Liver (tissue), 9 donors: Measurements from ENCODE around the gene UBE3D. TPM values are rescaled to one million over a fixed set of nuclear protein-coding genes. Genes with fewer than 3 reads are reported as not detected.

ENCODE experiments used
- DNase-seq: peaks from one replicate; pipeline ENCODE4 v3.0.0-alpha.2; 2017; ENCODE audit warnings: low spot score
- H3K27ac ChIP-seq, 2 donors: one replicate each; pipeline ENCODE4 v1.7.0; 2013; ENCODE audit warnings: inconsistent platforms in 2 of 2, low read length in 2 of 2, control low read depth in 1 of 2, low read depth in 1 of 2, mild to moderate bottlenecking in 1 of 2
- H3K27me3 ChIP-seq, 4 donors: one replicate each; pipeline versions ENCODE4 v1.6.1 to v1.7.0; 2013; ENCODE audit warnings: low read length in 3 of 4, inconsistent platforms in 1 of 4, mild to moderate bottlenecking in 1 of 4, moderate library complexity in 1 of 4; ENCODE audit not compliant: control insufficient read depth in 4 of 4, insufficient read depth in 4 of 4
- H3K36me3 ChIP-seq, 4 donors: one replicate each; pipeline versions ENCODE4 v1.6.1 to v1.7.0; 2013; ENCODE audit warnings: low read length in 3 of 4, mild to moderate bottlenecking in 3 of 4, low read depth in 1 of 4, moderate library complexity in 1 of 4; ENCODE audit not compliant: control insufficient read depth in 4 of 4, insufficient read depth in 3 of 4
- H3K4me1 ChIP-seq, 4 donors: one replicate each; pipeline versions ENCODE4 v1.6.1 to v1.7.0; 2013; ENCODE audit warnings: low read length in 3 of 4, mild to moderate bottlenecking in 3 of 4, moderate library complexity in 1 of 4; ENCODE audit not compliant: control insufficient read depth in 4 of 4, insufficient read depth in 4 of 4
- H3K4me3 ChIP-seq, 3 donors: one replicate each; pipeline versions ENCODE4 v1.6.1 to v1.7.0; 2013; ENCODE audit warnings: low read length in 3 of 3, control low read depth in 1 of 3, low read depth in 1 of 3, mild to moderate bottlenecking in 1 of 3
- H3K9ac ChIP-seq, 2 donors: one replicate each; pipeline ENCODE4 v1.7.0; 2013; ENCODE audit warnings: low read length in 2 of 2, mild to moderate bottlenecking in 2 of 2, moderate library complexity in 2 of 2, control low read depth in 1 of 2, low read depth in 1 of 2
- H3K9me3 ChIP-seq, 4 donors: one replicate each; pipeline versions ENCODE4 v1.6.1 to v1.7.0; 2013; ENCODE audit warnings: low read length in 3 of 4; ENCODE audit not compliant: control insufficient read depth in 4 of 4
- EGR1 ChIP-seq, 2 donors: IDR thresholded peaks; 2 replicates each; pipeline ENCODE4 v1.6.1; 2016 to 2018; ENCODE audit warnings: antibody characterized with exemption in 2 of 2, low read depth in 2 of 2
- FOXA2 ChIP-seq: IDR thresholded peaks from 2 replicates; pipeline ENCODE4 v1.6.1; 2016; ENCODE audit warnings: antibody characterized with exemption
- HNF4G ChIP-seq: IDR thresholded peaks from 2 replicates; pipeline ENCODE4 v1.6.1; 2016; ENCODE audit warnings: antibody characterized with exemption
- NR2F2 ChIP-seq: IDR thresholded peaks from 2 replicates; pipeline ENCODE4 v1.6.1; 2016; ENCODE audit warnings: antibody characterized with exemption
- RAD21 ChIP-seq, 2 donors: IDR thresholded peaks; 2 replicates each; pipeline ENCODE4 v1.6.1; 2016; ENCODE audit warnings: antibody characterized with exemption in 2 of 2, mild to moderate bottlenecking in 2 of 2
- RXRA ChIP-seq, 2 donors: IDR thresholded peaks; 2 replicates each; pipeline ENCODE4 v1.6.1; 2017 to 2018; ENCODE audit warnings: antibody characterized with exemption in 2 of 2, mild to moderate bottlenecking in 1 of 2
- SP1 ChIP-seq: IDR thresholded peaks from 2 replicates; pipeline ENCODE4 v1.6.1; 2018; ENCODE audit warnings: antibody characterized with exemption, mild to moderate bottlenecking
- TAF1 ChIP-seq: conservative IDR thresholded peaks from 2 replicates; pipeline ENCODE4 v1.6.1; 2016; ENCODE audit warnings: antibody characterized with exemption, mild to moderate bottlenecking
- YY1 ChIP-seq: IDR thresholded peaks from 2 replicates; pipeline ENCODE4 v1.6.1; 2016; ENCODE audit warnings: antibody characterized with exemption, mild to moderate bottlenecking
- WGBS: extraction: QIAGEN DNeasy Blood & Tissue Kit; methylation state at CpG from one replicate; pipeline ENCODE4 v1.1.7; 2013; 5-methylcytosine and 5-hydroxymethylcytosine counted together
- polyA plus RNA-seq, 2 donors: library from polyadenylated mRNA; stranded (reverse) in 1 of 2; unstranded in 1 of 2; fragments of 200-250 nt in 1 of 2; fragments of >200 nt in 1 of 2; fragmentation: Nextera tagmentation in 1 of 2; extraction: Ambion mirVana in 1 of 2; gene quantifications; one replicate each; pipeline versions ENCODE4 v1.2.1 to v1.2.3, GENCODE V29; 2013 to 2015
- total RNA-seq, 2 donors: library from RNA; depleted of rRNA; stranded (reverse); fragments of >200 nt; gene quantifications; one replicate each; pipeline ENCODE4 v1.2.3, GENCODE V29; 2014
- TF ChIP-seq, protein P1 (sequence below): fragments of 150-350 bp; IDR thresholded peaks from 2 replicates; pipeline ENCODE4 v1.5.1; 2017; ENCODE audit warnings: improper control_type of control experiment, low read depth, low read length; ENCODE audit not compliant: missing input control
- TF ChIP-seq, protein P2 (sequence below): IDR thresholded peaks from 2 replicates; pipeline ENCODE4 v1.6.1; 2016; ENCODE audit warnings: antibody characterized with exemption
- donor health status: healthy.
- donor health status: healthy.
- donor health status: healthy.
- donor health status: healthy.
- donor health status: healthy.

UBE3D gene
- total and polyA plus RNA-seq, 4 donors = 0.78 to 6.4 (median 1.9) TPM

DNA sequence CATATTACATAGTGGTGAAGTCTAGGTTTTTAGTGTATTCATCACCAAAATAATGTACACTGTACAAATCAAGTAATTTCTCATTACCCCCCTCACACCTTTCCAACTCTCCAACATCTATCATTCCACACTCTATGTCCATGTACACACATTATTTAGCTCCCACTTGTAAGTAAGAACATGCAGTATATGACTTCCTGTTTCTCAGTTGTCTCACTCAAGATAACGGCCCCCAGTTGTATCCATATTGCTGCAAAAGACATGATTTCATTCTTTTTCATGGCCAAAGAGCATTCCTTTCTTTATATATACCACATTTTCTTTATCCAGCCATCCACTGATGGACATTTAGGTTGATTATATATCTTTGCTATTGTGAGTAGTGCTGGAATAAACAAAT, 86.0 kb downstream of the UBE3D start:
- no peaks in the 10 kb centered on the region for H3K4me1 ChIP-seq
- no peak overlapping the region for H3K4me3 ChIP-seq
- no peak for DNase-seq
- H3K27me3 ChIP-seq = no peaks in the 10 kb centered on the region
- H3K9ac ChIP-seq = no peak overlapping the region
- H3K27ac ChIP-seq = no peak overlapping the region
- no peaks in the 10 kb centered on the region for H3K9me3 ChIP-seq
- WGBS = 88% methylated on average over 1 of the region's 1 CpG
- no peaks in the 10 kb centered on the region for H3K36me3 ChIP-seq
- TF ChIP-seq EGR1 (IDR thresholded peaks at IDR 0.05; ENCODE audit: low read depth in 2 of 2) (no peak), HNF4G (no peak), NR2F2 (no peak)

DNA sequence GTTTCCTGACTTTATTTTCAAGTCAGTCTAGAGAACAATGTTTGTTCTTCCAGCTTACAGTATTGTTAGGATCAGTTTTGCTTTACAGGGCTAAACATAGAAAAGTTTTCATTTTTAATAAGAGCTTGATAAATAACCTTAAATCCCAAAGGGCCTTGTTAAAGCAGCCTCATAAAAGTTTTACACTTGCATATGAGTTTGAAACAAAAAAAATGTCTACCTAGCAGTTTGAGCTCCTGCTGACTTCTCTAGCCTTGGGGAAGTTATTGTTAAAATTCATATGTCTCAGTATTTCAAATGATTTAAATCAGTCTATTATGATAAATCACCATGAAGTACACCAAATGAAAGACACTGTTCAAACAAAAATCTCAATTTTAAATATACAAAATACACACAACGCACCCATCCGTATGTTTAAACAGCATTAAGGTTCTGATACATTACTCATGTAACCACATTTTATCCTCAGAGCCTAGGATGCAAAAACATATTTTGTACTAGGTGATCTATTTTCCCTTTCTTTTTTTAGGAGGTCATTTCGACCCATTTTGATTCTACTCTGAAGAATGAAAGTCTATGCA, 87.2 kb downstream of the UBE3D start:
- Histone ChIP-seq H3K4me3 (no peak overlapping the region), H3K27me3 (no peaks in the 10 kb centered on the region), H3K9ac (no peak overlapping the region), H3K4me1 (no peaks in the 10 kb centered on the region), H3K9me3 (no peaks in the 10 kb centered on the region), H3K27ac (no peak overlapping the region), H3K36me3 (no peaks in the 10 kb centered on the region)
- TF ChIP-seq EGR1 (IDR thresholded peaks at IDR 0.05; ENCODE audit: low read depth in 2 of 2) (no peak), FOXA2 (no peak), YY1 (no peak), TAF1 (no peak), RAD21 (IDR thresholded peaks at IDR 0.05) (no peak), SP1 (no peak), RXRA (IDR thresholded peaks at IDR 0.05) (no peak), HNF4G (no peak)
- TF ChIP-seq, protein P1, sequence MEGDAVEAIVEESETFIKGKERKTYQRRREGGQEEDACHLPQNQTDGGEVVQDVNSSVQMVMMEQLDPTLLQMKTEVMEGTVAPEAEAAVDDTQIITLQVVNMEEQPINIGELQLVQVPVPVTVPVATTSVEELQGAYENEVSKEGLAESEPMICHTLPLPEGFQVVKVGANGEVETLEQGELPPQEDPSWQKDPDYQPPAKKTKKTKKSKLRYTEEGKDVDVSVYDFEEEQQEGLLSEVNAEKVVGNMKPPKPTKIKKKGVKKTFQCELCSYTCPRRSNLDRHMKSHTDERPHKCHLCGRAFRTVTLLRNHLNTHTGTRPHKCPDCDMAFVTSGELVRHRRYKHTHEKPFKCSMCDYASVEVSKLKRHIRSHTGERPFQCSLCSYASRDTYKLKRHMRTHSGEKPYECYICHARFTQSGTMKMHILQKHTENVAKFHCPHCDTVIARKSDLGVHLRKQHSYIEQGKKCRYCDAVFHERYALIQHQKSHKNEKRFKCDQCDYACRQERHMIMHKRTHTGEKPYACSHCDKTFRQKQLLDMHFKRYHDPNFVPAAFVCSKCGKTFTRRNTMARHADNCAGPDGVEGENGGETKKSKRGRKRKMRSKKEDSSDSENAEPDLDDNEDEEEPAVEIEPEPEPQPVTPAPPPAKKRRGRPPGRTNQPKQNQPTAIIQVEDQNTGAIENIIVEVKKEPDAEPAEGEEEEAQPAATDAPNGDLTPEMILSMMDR = no peak
- TF ChIP-seq, protein P2, sequence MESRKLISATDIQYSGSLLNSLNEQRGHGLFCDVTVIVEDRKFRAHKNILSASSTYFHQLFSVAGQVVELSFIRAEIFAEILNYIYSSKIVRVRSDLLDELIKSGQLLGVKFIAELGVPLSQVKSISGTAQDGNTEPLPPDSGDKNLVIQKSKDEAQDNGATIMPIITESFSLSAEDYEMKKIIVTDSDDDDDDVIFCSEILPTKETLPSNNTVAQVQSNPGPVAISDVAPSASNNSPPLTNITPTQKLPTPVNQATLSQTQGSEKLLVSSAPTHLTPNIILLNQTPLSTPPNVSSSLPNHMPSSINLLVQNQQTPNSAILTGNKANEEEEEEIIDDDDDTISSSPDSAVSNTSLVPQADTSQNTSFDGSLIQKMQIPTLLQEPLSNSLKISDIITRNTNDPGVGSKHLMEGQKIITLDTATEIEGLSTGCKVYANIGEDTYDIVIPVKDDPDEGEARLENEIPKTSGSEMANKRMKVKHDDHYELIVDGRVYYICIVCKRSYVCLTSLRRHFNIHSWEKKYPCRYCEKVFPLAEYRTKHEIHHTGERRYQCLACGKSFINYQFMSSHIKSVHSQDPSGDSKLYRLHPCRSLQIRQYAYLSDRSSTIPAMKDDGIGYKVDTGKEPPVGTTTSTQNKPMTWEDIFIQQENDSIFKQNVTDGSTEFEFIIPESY = no peak
- no peak for DNase-seq
- WGBS = 97% methylated on average over 3 of the region's 3 CpGs

DNA sequence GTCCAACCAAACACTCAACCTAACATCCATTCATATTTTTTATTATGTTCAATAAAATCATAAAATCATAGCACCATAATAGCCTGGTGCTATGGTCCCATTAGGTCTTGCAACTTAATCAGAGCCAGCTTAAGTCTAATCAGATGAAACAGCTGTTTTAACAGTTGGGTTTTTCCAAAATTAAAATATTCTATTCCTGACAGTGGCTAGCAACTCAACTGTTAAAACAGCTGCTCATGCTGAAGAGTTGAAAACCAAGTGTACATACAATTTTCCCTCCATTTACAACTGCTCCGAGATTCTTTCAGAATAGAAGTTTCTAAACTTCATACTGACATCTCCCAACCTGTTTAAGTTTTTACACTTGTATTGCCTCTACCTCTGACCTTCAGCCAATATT, 89.5 kb downstream of the UBE3D start:
- H3K27me3 ChIP-seq = no peaks in the 10 kb centered on the region
- H3K36me3 ChIP-seq = no peaks in the 10 kb centered on the region
- no peak overlapping the region for H3K9ac ChIP-seq
- H3K4me3 ChIP-seq = no peak overlapping the region
- no peaks in the 10 kb centered on the region for H3K4me1 ChIP-seq
- no peak for DNase-seq
- no peak overlapping the region for H3K27ac ChIP-seq
- TF ChIP-seq, protein P1 = no peak
- no peak for TF ChIP-seq HNF4G
- TF ChIP-seq TAF1 = no peak
- H3K9me3 ChIP-seq = no peaks in the 10 kb centered on the region
- 95% methylated on average over 1 of the region's 1 CpG for WGBS
